Measurements from ENCODE around the gene UPK3BL1.
"Not testable (repeated sequence)": the region's sequence is repeated elsewhere in the genome, so short reads cannot be mapped to it uniquely, and the experiment has no call there.

The UPK3BL1 gene

GRCh38 chr7:102627271-102627904 is 15.2 kb downstream of the UPK3BL1 start:
- not testable (repeated sequence) for DNase-seq

GRCh38 chr7:102618122-102618521 is 24.5 kb downstream of the UPK3BL1 start:
- DNase-seq = not testable (repeated sequence)

DNA sequence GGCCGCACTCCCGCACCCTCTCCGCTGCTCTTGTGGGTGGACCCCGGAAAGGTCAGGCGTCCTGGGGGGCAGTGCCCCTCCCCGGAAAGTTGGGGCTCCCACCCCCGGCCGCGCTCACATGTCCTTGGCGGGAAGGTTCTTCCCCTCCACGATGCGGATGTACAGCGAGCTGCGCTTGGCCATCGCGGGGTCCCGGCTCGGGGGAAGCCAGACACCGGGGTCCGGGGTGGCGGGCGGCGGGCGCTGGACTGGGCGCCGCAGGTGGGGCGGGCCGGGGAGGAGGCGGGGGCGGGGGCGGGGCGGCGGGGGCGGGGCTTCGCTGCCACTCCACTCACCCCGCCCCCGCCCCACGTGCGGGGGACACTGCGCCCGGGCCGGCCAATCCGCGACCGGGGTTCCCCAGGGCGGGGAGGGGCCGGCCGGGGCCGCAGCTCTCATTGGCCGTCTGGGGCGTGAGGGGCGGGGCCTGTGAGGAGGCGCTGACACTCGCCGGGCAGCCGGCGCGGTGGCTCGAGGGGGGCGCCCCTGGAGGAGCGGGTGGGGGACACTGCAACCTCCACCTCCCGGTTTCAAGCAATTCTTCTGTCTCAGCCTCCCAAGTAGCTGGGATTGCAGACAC is 26.0 kb downstream of the UPK3BL1 start, which contains the start of gene RASA4:
TSS of gene RASA4 (minus strand) at position 250 of the 619 bp plus-strand sequence. CDS start at position 183, 67 bp downstream.
- DNase-seq = not testable (repeated sequence)

- DNase-seq = not testable (repeated sequence)
These were observed 26.7 kb downstream of the UPK3BL1 start for GRCh38 chr7:102615930-102616329.

DNA sequence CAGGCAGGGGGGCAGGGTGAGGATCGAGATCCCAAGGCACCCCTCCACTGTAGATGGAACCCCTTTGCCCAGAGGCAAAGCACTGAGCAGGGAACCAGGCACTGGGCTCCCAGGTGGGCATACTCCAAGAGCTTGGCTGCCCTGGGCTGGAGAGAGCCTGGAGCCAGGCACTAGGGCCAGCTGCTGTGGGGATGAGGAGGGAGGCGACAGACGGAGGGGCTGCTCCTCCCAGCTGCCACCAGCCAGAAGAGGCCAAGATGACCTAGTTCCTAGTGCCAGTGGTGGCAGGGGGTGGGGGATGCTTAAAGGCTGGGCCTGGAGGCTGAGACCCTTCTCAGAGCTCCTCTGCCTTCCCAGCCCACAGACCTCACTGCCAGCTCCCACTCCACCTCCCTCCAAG is 27.7 kb downstream of the UPK3BL1 start:
- DNase-seq = not testable (repeated sequence)

DNA sequence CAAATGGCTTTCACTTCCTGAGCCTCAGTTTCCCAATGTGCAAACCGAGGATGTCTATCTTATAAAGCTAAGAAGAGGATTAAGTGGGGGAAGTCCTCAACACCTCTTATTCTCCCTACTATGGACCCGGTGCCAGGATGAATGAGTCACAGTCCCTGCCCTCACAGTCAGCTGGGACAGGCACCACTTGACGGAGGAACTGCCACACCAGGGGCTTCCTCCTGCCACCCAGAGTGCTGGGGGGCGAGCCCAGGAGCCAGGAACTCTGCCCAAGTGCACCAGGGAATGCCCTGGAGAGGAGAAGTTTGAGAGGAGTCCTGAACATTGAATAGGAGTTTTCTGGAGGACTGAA is 28.3 kb downstream of the UPK3BL1 start:
- not testable (repeated sequence) for DNase-seq

DNA sequence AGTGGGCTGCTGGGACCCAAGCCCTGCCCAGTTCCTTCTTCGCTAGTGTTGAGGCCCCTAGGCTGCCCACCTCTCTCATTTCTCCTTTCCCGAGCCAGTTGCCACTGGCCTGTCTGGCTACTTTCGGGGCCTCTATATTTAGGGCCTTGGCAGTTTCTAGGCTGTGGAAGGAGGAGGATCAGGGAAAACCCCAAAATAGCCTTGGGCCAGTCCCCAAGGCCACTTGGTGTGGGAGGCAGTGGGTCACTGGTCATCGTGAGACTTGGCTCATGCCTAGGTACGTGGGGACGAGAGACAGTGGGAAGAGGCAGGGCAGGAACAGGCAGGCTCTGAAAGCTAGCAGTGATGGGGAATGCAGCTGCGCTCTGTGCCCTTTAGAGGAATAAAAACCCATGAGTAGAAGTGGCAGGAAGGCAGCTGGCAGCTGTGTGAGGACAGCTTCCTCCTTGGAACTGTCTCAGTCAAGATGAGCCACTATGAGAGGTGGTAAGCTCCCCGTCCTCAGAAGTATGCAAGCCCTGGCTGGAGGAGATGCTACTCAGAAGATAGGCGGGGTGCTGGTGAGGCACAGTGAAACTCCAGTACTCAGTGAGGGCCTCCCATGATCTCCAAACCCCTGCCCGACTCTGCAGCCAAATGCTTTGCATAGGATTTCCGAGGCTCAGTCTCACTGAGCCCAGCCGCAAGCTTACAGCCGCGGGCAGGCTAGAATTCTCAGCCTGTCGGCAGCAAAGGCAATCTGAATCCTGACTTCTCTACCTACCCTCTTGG is 28.8 kb downstream of the UPK3BL1 start:
- DNase-seq = not testable (repeated sequence)

GRCh38 chr7:102611675-102612325 is 30.8 kb downstream of the UPK3BL1 start:
- not testable (repeated sequence) for DNase-seq

- DNase-seq = not testable (repeated sequence)
These were observed 31.4 kb downstream of the UPK3BL1 start for GRCh38 chr7:102611013-102611674.

- not testable (repeated sequence) for DNase-seq
These were observed 32.1 kb downstream of the UPK3BL1 start for GRCh38 chr7:102610441-102610840.

GRCh38 chr7:102609734-102610133 is 32.9 kb downstream of the UPK3BL1 start:
- DNase-seq = not testable (repeated sequence)

DNA sequence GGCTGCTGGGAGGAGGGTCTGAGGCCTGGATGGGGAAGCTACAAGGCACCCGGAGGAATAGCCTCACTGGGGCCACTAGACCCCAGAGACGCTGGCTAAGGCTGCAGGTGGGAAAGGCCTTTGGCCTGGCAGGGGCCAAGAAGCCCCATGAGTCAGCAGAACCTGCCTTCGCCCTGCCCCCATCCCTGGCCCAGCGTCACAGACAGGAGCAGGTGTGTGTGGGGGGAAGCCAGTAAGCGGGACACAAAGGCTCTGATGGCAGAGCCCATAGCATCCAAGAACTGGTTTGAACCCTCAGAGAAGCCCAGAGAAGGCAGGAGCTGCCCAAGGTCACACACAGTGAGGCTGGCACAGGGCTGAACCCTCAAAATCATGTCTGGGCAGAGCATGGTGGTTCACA is 35.7 kb downstream of the UPK3BL1 start:
- not testable (repeated sequence) for DNase-seq

GRCh38 chr7:102604431-102605145 is 38.0 kb downstream of the UPK3BL1 start:
- not testable (repeated sequence) for DNase-seq

- not testable (repeated sequence) for DNase-seq
These were observed 40.3 kb downstream of the UPK3BL1 start for GRCh38 chr7:102602317-102602716.

DNA sequence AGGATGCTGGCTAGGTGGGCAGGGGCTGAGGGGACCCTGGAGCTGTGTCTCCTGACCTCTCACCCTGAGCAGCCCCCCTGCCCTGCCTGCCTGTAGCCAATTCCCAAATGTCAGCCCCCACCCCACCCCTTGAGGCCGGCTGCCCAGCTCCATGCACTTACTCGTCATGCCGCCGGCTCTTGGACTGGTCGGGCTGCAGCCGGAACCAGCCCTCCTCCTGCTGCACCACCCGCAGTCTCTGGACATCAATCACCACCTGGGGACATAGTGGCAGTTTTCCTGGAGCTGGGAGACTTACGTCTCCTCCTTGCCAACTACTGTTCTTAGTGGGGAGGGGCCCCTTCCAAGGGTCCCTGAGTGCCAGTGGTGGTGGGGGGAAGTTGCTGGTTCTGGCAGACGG is 42.9 kb downstream of the UPK3BL1 start:
- not testable (repeated sequence) for DNase-seq

DNA sequence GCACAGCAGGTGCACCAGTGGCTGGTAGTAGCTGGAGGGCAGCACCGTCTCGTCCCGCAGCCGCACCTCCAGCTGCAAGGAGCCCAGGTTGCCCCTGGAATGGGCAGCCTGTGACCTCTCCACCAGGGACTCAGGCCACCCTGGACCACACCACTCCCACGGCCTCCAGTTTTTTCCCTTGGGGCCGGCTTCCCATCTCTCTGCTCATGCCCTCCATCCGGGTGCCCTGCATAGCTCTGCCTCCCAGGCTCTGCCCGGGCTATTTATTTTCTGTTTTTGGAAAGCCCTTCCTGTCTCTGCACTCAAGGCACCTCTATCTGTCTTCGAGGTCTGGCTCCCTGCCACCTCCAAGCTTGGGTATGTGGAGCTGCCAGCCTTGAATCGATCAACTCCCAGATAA is 46.6 kb downstream of the UPK3BL1 start:
- not testable (repeated sequence) for DNase-seq

GRCh38 chr7:102593637-102594334 is 48.8 kb downstream of the UPK3BL1 start:
- not testable (repeated sequence) for DNase-seq

DNA sequence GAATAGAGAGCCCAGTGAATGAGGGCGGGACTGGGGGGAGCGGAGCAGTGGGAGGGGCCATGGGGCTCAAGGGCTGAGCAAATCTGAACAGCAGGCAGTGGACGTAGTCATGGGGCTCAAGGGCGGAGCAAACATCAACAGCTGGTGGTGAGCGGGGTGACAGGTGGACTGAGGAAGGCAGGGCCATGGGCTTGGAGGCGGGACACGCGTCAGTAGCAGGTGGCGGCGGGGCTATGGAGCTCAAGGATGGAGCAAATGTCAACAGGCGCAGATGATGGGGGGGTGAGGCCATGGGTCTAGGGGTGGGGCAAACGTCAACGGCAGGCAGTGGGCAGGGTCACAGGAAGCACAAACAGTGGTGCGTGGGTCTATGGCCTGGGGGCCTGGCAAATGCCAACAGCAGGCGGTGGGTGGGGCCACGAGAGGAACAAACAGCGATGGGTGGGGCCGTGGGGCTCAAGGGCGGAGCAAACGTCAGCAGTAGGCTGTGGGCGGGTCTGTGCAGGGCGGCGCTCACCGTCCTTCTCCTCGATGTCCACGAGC is 50.0 kb downstream of the UPK3BL1 start:
- not testable (repeated sequence) for DNase-seq

DNA sequence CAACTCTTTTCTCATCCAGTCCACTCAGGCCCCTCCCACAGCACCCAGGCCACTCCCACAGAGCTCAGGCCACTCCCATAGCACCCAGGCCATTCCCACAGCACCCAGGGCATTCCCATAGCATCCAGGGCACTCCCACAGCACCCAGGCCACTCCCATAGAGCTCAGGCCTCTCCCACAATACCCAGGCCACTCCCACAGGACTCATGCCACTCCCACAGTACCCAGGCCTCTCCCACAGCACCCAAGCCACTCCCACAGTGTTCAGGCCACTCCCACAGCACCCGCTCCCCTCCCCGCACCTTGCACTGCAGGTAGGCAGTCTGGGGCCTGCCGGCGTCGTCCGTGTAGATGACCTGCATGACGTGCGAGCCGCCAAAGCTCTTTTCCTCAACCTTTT is 52.7 kb downstream of the UPK3BL1 start:
- not testable (repeated sequence) for DNase-seq
